Hematopoietic multipotent progenitor cell (in vitro differentiated cells): Measurements from ENCODE around the gene MANBA. TPM values are rescaled to one million over a fixed set of nuclear protein-coding genes. Genes with fewer than 3 reads are reported as not detected.

ENCODE experiments used
- DNase-seq, 3 donors: peaks; one replicate each; pipeline ENCODE4 v3.0.0-alpha.2; 2011 to 2015; ENCODE audit warnings: low read depth in 2 of 3, low spot score in 2 of 3
- total RNA-seq: library from RNA; depleted of rRNA; stranded (reverse); fragments of >200 nt; gene quantifications from one replicate; pipeline ENCODE4 v1.2.3, GENCODE V29; 2012

The MANBA gene
- total RNA-seq, 1 donor, result 74.6 TPM

- DNase-seq, result no peak
Observed at GRCh38 chr4:102683881-102684609, 76.7 kb downstream of the MANBA start.

DNA sequence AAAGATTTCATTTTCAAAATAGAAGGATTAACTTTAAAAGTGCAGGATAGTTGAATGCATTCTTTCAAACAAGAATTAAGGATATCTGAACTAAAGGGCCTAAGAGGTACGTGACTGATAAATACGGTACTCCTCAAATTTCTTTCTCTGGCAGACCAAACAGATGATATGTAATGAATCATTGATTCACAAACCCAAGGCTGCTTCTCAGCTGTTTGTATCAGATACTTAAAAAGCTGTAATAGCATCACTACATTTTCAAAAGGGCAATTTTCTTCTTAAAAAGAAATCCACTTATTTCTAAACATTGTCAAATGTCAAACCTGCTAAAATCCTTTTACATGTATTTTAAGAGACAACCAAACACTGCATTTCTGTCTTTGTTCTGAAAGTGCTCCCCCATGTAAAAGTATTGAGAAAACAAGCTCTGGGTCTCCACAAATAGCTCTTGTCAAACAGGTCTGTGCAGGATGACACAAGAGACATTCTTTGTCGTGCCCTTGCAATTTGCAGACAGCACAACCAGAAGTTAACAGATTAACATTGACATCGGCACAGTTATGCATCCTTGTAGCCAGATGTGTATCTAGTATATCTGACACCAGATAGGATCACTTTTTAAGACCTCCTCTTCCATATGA lies 82.0 kb downstream of the MANBA start:
- DNase-seq, result no peak

DNA sequence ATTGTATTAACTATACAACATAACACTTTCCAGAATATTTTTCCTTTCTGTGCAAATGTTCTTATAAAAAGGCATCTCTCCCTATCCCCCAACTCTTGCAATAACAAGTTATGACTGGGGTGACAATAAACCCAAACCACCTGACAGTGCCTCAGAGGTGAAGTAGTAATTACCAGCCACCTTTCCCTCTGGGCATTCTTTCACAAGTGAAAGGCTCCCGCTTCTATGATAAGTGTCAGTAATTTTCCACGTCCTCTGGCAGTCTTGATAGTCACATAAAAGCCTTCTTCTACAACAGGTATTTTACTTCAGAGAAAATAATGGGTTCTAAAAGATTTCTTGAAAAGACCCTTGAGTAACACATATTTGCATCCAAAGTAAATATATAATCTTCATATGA lies 82.7 kb downstream of the MANBA start:
- DNase-seq, result no peak

GRCh38 chr4:102675141-102675540 lies 85.6 kb downstream of the MANBA start:
- no peak for DNase-seq

DNA sequence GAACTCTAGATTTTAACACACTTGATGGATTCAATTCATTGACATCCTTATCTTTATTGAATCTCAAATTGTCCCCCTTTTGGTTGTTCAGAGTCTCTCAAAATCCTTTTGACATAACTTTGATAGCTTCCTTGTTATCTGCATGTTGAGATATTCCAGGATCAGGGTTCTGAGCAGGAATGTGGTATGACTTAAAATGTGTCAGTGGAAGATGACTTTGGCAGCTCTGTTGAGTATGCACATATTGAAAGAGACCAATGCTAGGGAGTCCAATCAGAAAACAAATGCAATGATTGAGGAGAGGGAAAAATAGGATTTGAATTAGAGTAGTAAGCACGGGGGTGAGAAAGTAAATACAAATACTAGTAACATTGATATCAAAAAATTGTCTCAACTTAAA lies 93.8 kb downstream of the MANBA start:
- DNase-seq, result no peak

DNA sequence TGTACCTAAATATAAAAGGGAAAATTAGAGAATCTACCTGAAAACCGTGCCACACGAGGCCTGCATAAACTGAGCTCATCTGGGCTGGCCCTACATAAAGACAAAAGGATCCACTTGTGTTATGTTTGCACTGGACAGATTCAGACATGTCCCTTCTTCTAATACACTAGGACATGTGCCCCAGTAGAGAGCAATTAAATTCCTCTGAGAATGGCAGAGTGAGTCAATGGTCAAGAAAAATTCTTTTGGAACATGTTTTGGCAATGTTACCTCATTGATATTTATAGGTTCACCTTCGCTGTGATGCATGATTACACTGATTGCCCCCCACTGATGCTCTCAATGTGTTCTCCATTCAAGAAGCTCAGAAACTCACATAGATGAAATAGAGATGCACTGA lies 95.2 kb downstream of the MANBA start:
- DNase-seq, result no peak

- no peak for DNase-seq
Observed at GRCh38 chr4:102663073-102663472, 97.7 kb downstream of the MANBA start.

- DNase-seq, result no peak
Observed at GRCh38 chr4:102657206-102657605, 103.6 kb downstream of the MANBA start.

DNA sequence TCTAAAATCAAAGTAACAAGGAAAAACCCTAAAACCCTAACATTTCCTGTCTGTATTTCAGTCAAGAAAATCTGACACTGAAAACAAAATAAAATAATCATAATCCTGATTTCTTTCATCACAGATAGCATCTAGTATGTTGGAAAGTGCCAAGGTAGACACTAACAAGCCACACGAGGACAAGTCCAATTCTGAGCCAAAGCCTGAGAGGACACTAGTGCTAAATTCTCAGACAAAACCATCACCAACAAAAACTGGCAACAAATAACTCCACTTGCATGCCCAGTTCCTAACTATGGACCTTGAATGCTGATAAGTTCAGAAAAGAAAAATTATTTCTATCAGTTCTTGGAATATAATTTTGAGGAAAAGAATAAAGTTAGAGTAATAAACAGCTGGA lies 113.7 kb downstream of the MANBA start:
- no peak for DNase-seq

- DNase-seq, result no peak
Observed at GRCh38 chr4:102642631-102643298, 118.0 kb downstream of the MANBA start.

GRCh38 chr4:102641793-102642192 lies 119.0 kb downstream of the MANBA start:
- no peak for DNase-seq

DNA sequence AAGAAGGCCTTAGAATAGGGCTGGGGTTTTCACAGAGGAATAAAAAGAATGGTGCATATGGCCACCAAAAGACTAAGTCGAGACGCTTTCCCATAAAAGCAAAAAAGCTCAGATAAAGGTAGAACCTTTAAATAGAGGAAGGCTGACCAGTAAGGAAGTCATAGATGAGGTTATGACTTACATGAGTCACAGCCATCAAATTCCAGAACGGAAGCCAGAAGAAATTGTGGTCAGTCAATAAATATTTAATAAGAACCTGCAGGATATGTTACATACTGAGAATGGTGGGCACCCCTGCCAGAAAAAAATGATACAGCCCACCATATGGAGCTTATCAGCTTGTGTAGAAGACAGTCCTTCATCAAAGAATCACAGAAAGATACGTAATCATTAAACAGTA lies 120.1 kb downstream of the MANBA start:
- no peak for DNase-seq

DNA sequence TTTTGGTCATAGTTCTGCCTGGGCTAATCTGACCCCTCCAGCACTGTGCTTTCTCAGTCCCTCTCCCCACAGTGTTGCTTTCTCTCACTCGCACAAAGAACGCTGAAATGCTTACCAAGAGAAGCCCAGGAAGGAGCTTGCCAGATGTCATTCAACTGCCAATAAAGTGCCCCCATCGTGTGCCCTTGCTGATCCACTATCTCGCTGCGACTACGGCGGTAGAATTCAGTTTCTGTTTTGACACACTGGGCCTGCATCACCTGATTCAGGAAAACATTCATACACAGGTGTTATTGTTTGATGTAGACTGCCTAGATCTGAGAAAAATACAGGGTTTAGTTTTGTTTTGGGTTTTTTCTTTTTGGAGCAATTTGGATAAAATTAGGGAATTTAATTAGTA lies 121.2 kb downstream of the MANBA start:
- DNase-seq, result no peak

GRCh38 chr4:102638621-102639020 lies 122.1 kb downstream of the MANBA start:
- no peak for DNase-seq

GRCh38 chr4:102637391-102637790 lies 123.4 kb downstream of the MANBA start:
- no peak for DNase-seq

GRCh38 chr4:102633100-102633499 lies 127.7 kb downstream of the MANBA start:
- DNase-seq, result no peak

- no peak for DNase-seq
Observed at GRCh38 chr4:102632241-102633065, 128.3 kb downstream of the MANBA start.

DNA sequence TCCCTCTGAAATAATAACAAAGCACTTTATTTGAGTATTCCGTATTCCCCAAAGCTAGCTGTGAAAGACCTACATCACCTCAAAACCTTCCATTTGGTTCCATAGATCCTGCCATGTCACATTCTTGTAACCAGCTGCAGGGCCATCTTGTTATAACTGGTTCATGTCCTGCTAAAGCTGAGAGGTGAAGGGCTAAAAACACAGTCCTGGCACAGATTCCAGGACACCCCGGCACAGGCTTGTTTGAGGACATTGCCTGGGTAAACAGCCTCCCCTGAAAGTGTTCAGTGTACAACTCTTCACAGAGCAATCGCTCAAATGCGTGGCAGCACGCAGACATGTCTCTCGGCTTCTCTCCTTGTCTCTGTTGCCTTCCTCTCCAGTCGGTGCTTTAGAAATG lies 129.2 kb downstream of the MANBA start:
- no peak for DNase-seq

- no peak for DNase-seq
Observed at GRCh38 chr4:102629673-102630072, 131.1 kb downstream of the MANBA start.

DNA sequence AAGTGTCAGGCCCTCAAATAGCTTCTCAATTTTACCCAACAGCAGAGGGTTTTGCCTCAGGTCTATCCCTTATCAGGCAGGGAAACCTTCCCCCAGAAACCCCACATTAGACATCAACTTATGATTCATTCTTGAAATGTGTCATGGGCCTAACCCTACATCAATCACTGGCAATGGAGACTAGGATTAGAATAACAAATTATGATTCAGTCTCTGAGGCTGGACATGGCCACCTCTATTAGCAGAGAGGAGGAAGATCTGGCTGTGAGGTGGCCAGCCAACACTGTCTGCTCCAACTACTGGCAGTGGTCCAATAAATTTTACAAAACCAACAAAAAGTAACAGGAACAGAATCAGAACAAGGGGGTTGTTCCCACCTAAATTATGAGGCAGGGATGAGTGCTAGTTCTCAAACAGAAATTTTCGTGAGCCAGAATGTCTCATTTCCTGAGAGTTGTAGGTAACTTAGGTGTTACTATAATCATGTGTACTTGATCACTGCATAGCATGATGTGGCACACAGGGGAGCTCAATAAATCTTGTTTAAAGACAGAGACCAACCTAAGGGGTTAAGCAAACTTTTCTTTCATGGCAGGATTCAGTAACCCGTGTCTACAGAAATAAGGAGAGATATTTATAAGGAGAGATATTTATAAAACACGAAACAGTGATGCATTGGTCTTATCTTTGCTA lies 132.8 kb downstream of the MANBA start:
- no peak for DNase-seq
